Measurements from ENCODE around the gene GPAT3.

The GPAT3 gene

DNA sequence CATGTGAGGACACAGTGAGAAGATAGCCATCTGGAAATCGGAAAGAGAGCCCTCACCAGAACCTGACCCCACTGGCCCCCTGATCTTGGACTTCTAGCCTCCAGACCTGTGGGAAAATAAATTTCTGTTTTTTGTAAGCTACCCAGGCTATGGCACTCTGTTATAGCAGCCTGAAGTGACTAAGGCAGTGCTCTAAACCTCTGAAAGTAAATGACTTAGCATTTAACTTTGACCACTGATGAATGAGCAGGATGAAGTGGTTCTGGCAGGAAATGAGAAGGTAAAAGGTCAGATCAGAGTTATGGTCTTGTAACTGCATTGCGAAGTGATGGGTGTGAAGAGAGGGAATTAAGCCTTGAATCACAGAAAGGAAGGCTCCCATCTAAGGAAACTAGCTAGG lies 17.0 kb downstream of the GPAT3 start:
- TF ChIP-seq, protein P1, sequence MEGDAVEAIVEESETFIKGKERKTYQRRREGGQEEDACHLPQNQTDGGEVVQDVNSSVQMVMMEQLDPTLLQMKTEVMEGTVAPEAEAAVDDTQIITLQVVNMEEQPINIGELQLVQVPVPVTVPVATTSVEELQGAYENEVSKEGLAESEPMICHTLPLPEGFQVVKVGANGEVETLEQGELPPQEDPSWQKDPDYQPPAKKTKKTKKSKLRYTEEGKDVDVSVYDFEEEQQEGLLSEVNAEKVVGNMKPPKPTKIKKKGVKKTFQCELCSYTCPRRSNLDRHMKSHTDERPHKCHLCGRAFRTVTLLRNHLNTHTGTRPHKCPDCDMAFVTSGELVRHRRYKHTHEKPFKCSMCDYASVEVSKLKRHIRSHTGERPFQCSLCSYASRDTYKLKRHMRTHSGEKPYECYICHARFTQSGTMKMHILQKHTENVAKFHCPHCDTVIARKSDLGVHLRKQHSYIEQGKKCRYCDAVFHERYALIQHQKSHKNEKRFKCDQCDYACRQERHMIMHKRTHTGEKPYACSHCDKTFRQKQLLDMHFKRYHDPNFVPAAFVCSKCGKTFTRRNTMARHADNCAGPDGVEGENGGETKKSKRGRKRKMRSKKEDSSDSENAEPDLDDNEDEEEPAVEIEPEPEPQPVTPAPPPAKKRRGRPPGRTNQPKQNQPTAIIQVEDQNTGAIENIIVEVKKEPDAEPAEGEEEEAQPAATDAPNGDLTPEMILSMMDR (IDR thresholded peaks at IDR 0.05; ENCODE audit: control insufficient read depth, extremely low read depth, insufficient read depth), result no peak
- H3K4me3 ChIP-seq (ENCODE audit: low read depth, low read length), result no peak overlapping the region
- DNase-seq (ENCODE audit: low read depth), result no peak

GRCh38 chr4:83556006-83556707 lies 20.2 kb downstream of the GPAT3 start:
- TF ChIP-seq, protein P1 (IDR thresholded peaks at IDR 0.05; ENCODE audit: control insufficient read depth, extremely low read depth, insufficient read depth), result no peak
- no peak overlapping the region for H3K4me3 ChIP-seq (ENCODE audit: low read depth, low read length)
- DNase-seq (ENCODE audit: low read depth), result no peak

DNA sequence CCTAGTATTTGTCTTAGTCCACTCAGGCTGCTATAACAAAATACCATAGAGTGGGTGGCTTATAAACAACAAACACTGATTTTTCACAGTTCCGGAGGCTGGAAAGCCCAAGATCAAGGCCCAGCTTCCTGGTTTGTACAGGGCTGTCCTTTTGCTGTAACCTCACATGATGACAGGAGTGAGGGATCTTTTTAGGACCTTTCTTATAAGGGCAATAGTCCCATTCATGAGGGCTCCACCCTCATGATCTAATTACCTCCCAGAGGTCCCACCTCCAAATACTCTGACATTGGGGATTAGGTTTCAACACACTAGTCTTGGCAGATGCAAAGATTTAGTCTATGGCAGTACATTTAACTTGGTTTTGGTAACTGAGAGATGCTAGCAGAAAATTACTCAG lies 20.9 kb downstream of the GPAT3 start:
- DNase-seq (ENCODE audit: low read depth), result no peak
- TF ChIP-seq, protein P1 (IDR thresholded peaks at IDR 0.05; ENCODE audit: control insufficient read depth, extremely low read depth, insufficient read depth), result no peak
- no peak overlapping the region for H3K4me3 ChIP-seq (ENCODE audit: low read depth, low read length)

DNA sequence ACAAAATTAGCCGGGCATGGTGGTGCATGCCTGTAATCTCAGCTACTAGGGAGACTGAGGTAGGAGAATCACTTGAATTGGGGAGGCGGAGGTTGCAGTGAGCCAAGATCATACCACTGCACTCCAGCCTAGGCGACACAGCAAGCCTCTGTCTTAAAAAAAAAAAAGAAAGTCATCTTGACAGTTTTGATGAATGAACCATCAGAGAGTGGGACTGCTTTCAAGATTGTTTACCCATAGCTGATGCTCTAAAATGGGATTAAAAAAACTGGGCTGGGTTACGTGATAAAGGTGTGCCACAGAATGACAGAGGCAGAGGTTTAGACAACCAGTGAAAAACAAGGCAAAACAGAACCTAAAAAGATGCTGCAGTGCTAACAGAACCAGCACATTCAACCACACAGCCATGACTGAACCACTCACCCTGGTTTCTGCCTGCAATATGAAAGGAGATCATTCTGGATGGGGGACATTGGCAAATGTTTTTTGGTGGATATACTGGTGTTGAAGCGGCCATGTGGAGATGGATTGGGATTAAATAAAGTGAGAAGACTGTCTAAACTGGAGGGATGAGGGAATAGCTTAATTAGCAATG lies 22.2 kb downstream of the GPAT3 start:
- TF ChIP-seq, protein P1 (IDR thresholded peaks at IDR 0.05; ENCODE audit: control insufficient read depth, extremely low read depth, insufficient read depth), result no peak
- no peak for DNase-seq (ENCODE audit: low read depth)
- no peak overlapping the region for H3K4me3 ChIP-seq (ENCODE audit: low read depth, low read length)

GRCh38 chr4:83558680-83559079 lies 22.8 kb downstream of the GPAT3 start:
- no peak overlapping the region for H3K4me3 ChIP-seq (ENCODE audit: low read depth, low read length)
- no peak for DNase-seq (ENCODE audit: low read depth)
- TF ChIP-seq, protein P1 (IDR thresholded peaks at IDR 0.05; ENCODE audit: control insufficient read depth, extremely low read depth, insufficient read depth), result no peak

DNA sequence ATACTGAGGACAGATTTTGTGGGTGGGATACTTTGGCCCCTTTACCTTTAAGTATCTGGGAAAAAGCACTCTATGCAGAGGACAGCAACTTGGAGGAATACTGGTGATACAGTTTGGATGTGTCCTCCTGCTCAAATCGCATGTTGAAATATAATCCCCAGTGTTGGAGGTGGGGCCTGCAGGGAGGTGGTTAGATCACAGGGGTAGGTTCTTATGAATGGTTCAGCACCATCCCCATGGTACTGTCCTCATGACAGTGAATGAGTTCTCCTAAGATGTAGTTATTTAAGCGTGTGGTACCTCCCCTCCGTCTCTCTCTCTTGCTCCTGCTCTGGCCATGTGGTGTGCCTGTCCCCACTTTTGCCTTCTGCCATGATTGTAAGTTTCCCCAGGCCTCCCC lies 24.6 kb downstream of the GPAT3 start:
- TF ChIP-seq, protein P1 (IDR thresholded peaks at IDR 0.05; ENCODE audit: control insufficient read depth, extremely low read depth, insufficient read depth), result no peak
- no peak overlapping the region for H3K4me3 ChIP-seq (ENCODE audit: low read depth, low read length)

DNA sequence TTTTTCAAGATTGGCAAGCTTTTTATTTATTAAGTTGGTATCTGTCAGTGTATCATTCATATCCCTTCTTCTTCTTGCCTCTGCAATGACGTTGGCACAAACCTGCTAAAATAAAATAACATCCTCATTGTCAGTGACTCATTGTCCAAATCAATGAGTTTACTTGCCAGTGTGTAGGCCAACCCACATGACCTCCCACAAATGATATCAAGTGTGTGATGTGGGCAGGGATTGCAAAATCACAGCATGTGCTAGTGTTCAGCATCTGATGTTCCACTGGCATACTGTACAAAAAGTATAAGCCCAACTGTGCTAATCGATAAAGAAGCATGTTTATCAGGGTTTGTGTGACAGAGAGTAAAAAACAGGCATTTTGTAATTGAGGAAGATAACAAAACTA lies 25.5 kb downstream of the GPAT3 start:
- DNase-seq (ENCODE audit: low read depth), result no peak
- H3K4me3 ChIP-seq (ENCODE audit: low read depth, low read length), result no peak overlapping the region

More for the DNA sequence above, 24.6 kb downstream of the GPAT3 start:
- no peak for DNase-seq (ENCODE audit: low read depth)

More for the DNA sequence above, 25.5 kb downstream of the GPAT3 start:
- TF ChIP-seq, protein P1 (IDR thresholded peaks at IDR 0.05; ENCODE audit: control insufficient read depth, extremely low read depth, insufficient read depth), result no peak

Measured in LNCaP clone FGC (cell line).